Esophagus muscularis mucosa (tissue), 3 donors: ENCODE results near the gene DMXL2.

Source experiments
- CTCF ChIP-seq, 3 experiments: fragments of 200-600 bp in 2 of 3; fragments of 450-650 bp in 1 of 3; sonication (generic) in 2 of 3; IDR thresholded peaks; one replicate each; pipeline ENCODE4 v1.5.1; 2017 to 2019; ENCODE audit warnings: antibody characterized with exemption in 3 of 3, mild to moderate bottlenecking in 2 of 3, moderate library complexity in 1 of 3
- POLR2A ChIP-seq: fragments of 450-650 bp; IDR thresholded peaks from one replicate; pipeline ENCODE4 v1.6.1; 2017; ENCODE audit warnings: antibody characterized with exemption, moderate library complexity, mild to moderate bottlenecking, low read depth
- POLR2AphosphoS5 ChIP-seq, 2 donors: sonication (generic); formaldehyde crosslinking; IDR thresholded peaks; one replicate each; pipeline ENCODE4 v1.6.1; 2017; ENCODE audit warnings: antibody characterized with exemption in 2 of 2

DNA sequence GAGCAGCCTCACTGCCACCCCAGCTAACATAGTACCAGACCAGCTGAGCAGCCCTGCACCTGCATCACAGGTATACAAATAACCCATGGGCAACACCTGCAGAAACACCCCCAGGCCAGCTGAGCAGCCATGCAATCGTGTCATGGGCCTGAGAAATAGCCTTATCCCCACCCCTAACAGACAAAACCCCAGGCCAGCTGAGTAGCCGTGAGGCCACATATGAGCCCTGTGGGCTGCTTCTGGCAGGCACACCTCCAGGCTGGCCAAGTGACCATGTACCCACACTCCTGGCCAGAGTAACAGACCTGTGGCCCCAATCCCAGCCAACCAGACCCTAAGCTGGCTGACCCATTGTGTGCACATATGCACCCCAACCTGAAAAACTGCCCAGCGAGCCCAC, 138.6 kb downstream of the DMXL2 start:
- TF ChIP-seq POLR2A (no peak), POLR2AphosphoS5 (IDR thresholded peaks at IDR 0.05) (no peak), CTCF (IDR thresholded peaks at IDR 0.05) (no peak)
